Measurements from ENCODE around the gene C1QTNF3.

GRCh38 chr5:34005211-34005610, 37.8 kb downstream of the C1QTNF3 start:
- TF ChIP-seq CTCF (IDR thresholded peaks at IDR 0.05): no peak
- no peak for TF ChIP-seq POLR2A (IDR thresholded peaks at IDR 0.05)
